ENCODE measurements around the gene BCL6B. TPM values are rescaled to one million over a fixed set of nuclear protein-coding genes. Genes with fewer than 3 reads are reported as not detected.

BCL6B gene
- total RNA-seq, 1 donor = not detected

- H3K4me3 ChIP-seq (ENCODE audit: low read depth, low read length) = no peak overlapping the region
- no peak for TF ChIP-seq CTCF (IDR thresholded peaks at IDR 0.05; ENCODE audit: insufficient read depth, low read depth, low read length)
- no peak for DNase-seq (ENCODE audit: low read depth)
Measured at GRCh38 chr17:7020894-7021664, 1.8 kb upstream of the BCL6B start.

- DNase-seq (ENCODE audit: low read depth) = peak; percentile 56
- H3K4me3 ChIP-seq (ENCODE audit: low read depth, low read length) = peak overlapping the region; percentile 34
- peak; percentile 88 for TF ChIP-seq CTCF (IDR thresholded peaks at IDR 0.05; ENCODE audit: insufficient read depth, low read depth, low read length)
Measured at GRCh38 chr17:7021993-7022778, 664 bp upstream of the BCL6B start.

GRCh38 chr17:7023576-7024401, 939 bp downstream of the BCL6B start:
- peak; percentile 84 for DNase-seq (ENCODE audit: low read depth)
- no peak for TF ChIP-seq CTCF (IDR thresholded peaks at IDR 0.05; ENCODE audit: insufficient read depth, low read depth, low read length)
- peak overlapping the region; percentile 23 for H3K4me3 ChIP-seq (ENCODE audit: low read depth, low read length)

- DNase-seq (ENCODE audit: low read depth) = no peak
- no peak overlapping the region for H3K4me3 ChIP-seq (ENCODE audit: low read depth, low read length)
- no peak for TF ChIP-seq CTCF (IDR thresholded peaks at IDR 0.05; ENCODE audit: insufficient read depth, low read depth, low read length)
Measured at GRCh38 chr17:7024402-7024785, 1.5 kb downstream of the BCL6B start.

- TF ChIP-seq CTCF (IDR thresholded peaks at IDR 0.05; ENCODE audit: insufficient read depth, low read depth, low read length) = no peak
- no peak for DNase-seq (ENCODE audit: low read depth)
- H3K4me3 ChIP-seq (ENCODE audit: low read depth, low read length) = no peak overlapping the region
Measured at GRCh38 chr17:7025245-7025644, 2.4 kb downstream of the BCL6B start.

- TF ChIP-seq CTCF (IDR thresholded peaks at IDR 0.05; ENCODE audit: insufficient read depth, low read depth, low read length) = no peak
- H3K4me3 ChIP-seq (ENCODE audit: low read depth, low read length) = no peak overlapping the region
- no peak for DNase-seq (ENCODE audit: low read depth)
Measured at GRCh38 chr17:7026471-7027115, 3.7 kb downstream of the BCL6B start.

Measured in fibroblast of villous mesenchyme (primary cell).